ENCODE results near the gene ZNF391. TPM values are rescaled to one million over a fixed set of nuclear protein-coding genes. Genes with fewer than 3 reads are reported as not detected.

ZNF391 gene
- total RNA-seq, 4 donors from 2014 or later, result 2.1 to 3.4 (median 2.5) TPM

- peaks cover 51 to 79% (median 61%) of the 10 kb centered on the region in 4 donors for H3K36me3 ChIP-seq
- no peak overlapping the region for H3K27ac ChIP-seq (replicated peaks in 1 of 4)
- no peak overlapping the region for H3K4me3 ChIP-seq
- DNase-seq (ENCODE audit: extremely low spot score), result no peak
- 98% methylated on average over 9 of the region's 9 CpGs for WGBS
- no peaks in the 10 kb centered on the region for H3K4me1 ChIP-seq
- intact Hi-C loops (cut with DNase I), result no loop called here
- no peaks in the 10 kb centered on the region for H3K27me3 ChIP-seq
- no peak for TF ChIP-seq EP300 (IDR thresholded peaks at IDR 0.05)
- TF ChIP-seq POLR2A (IDR thresholded peaks at IDR 0.05; ENCODE audit: low read depth), result no peak
- no peak for TF ChIP-seq POLR2AphosphoS5 (IDR thresholded peaks at IDR 0.05)
- TF ChIP-seq CTCF (IDR thresholded peaks at IDR 0.05), result no peak
- peaks cover 7 to 49% (median 38%) of the 10 kb centered on the region in 4 donors for H3K9me3 ChIP-seq
Measured at GRCh38 chr6:27451660-27452390, 63.3 kb downstream of the ZNF391 start.

GRCh38 chr6:27452496-27452897, 63.9 kb downstream of the ZNF391 start:
- no peak for DNase-seq (ENCODE audit: extremely low spot score)
- peaks cover 7 to 49% (median 38%) of the 10 kb centered on the region in 4 donors for H3K9me3 ChIP-seq
- H3K27me3 ChIP-seq, result no peaks in the 10 kb centered on the region
- no peak overlapping the region for H3K4me3 ChIP-seq
- TF ChIP-seq POLR2AphosphoS5 (IDR thresholded peaks at IDR 0.05) (no peak), CTCF (IDR thresholded peaks at IDR 0.05) (no peak), EP300 (IDR thresholded peaks at IDR 0.05) (no peak), POLR2A (IDR thresholded peaks at IDR 0.05; ENCODE audit: low read depth) (no peak)
- 97% methylated on average over 3 of the region's 3 CpGs for WGBS
- no peak overlapping the region for H3K27ac ChIP-seq (replicated peaks in 1 of 4)
- intact Hi-C loops (cut with DNase I), result no loop called here
- H3K4me1 ChIP-seq, result no peaks in the 10 kb centered on the region
- H3K36me3 ChIP-seq, result peaks cover 57 to 86% (median 67%) of the 10 kb centered on the region in 4 donors

Small RNAs within 50 kb of the gene (small RNA-seq; reads per million reads assigned to genes)
- gene MCFD2P1, result 0 reads per million in 3 donors

Other genes with a start within 250 kb of the ZNF391 start
- gene PRSS16, start 141.1 kb upstream of the ZNF391 start, total RNA-seq, result not detected
- gene POM121L2, start 76.5 kb upstream of the ZNF391 start, total RNA-seq, result not detected
- 1 to 10 TPM; 3.0 to 6.7 (median 5.9) TPM for gene ZNF184, start 84.3 kb downstream of the ZNF391 start, total RNA-seq